Measurements from ENCODE around the gene ENOSF1. TPM values are rescaled to one million over a fixed set of nuclear protein-coding genes. Genes with fewer than 3 reads are reported as not detected.

Gene ENOSF1
- total RNA-seq, 1 donor from 2014 or later, result 16.7 TPM

DNA sequence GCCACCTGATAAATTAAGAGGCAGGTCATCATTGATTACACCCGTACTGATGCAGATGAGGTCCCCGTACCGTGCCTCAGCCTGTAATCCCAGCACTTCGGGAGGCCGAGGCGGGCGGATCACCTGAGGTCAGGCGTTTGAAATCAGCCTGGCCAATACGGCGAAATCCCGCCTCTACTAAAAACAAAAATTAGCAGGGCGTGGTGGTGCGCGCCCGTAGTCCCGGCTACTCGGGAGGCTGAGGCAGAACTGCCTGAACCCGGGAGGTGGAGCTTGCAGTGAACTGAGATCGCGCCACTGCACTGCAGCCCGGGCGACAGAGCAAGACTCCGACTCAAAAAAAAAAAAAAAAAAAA lies 683 bp upstream of the ENOSF1 start:
- H3K27ac Mint-ChIP-seq (ENCODE audit: unreplicated experiment), result no peak overlapping the region
- TF ChIP-seq CTCF (IDR thresholded peaks at IDR 0.05), result no peak
- peaks cover 6% of the 10 kb centered on the region for H3K9me3 Mint-ChIP-seq (ENCODE audit: low read depth)
- peaks cover 25% of the 10 kb centered on the region for H3K4me1 Mint-ChIP-seq (ENCODE audit: low read depth)
- H3K27me3 Mint-ChIP-seq (ENCODE audit: low read depth), result no peaks in the 10 kb centered on the region
- DNase-seq (ENCODE audit: low spot score), result no peak
- peaks cover 3% of the 10 kb centered on the region for H3K36me3 Mint-ChIP-seq (ENCODE audit: low read depth)
- peak overlapping the region; percentile 62 for H3K4me3 Mint-ChIP-seq (ENCODE audit: unreplicated experiment)

DNA sequence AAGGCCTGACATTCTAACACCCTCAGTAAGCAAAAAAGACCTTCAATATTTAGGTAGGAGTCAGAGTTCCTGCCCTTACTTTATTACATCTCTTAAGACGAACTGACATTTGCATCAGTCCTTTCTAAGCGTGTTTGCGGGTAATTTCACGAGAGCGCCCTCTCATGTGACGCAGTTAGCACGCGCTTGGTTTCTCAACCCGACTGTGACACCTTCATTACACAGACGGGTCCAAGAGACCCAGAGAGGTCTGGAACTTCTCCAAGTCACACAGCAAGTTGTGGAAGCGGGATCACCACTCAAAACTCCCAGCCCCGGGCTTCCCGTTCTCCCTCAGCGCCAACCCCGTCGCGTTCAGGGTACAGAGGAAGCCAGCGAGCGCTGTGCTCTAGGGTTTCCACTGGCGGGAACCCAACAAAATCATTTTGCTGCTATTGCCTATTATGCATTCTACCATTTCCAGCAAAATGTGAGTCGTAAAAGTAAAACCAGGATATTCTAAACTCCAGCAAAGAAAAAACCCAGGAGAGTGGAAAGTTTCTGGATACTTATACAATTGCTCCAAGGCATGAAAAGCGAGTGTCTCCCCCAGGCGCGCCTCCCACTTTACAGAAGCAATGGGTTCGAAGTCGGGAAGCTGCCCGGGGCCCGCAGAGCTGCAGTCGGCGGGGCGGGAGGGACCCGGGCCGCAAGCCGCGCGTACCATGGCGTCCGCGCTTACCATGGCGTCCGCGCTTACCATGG lies 601 bp downstream of the ENOSF1 start:
- no peaks in the 10 kb centered on the region for H3K27me3 Mint-ChIP-seq (ENCODE audit: low read depth)
- peak; percentile 47 for TF ChIP-seq CTCF (IDR thresholded peaks at IDR 0.05)
- no peak for DNase-seq (ENCODE audit: low spot score)
- peak overlapping the region; percentile 84 for H3K27ac Mint-ChIP-seq (ENCODE audit: unreplicated experiment)
- peaks cover 25% of the 10 kb centered on the region for H3K4me1 Mint-ChIP-seq (ENCODE audit: low read depth)
- H3K9me3 Mint-ChIP-seq (ENCODE audit: low read depth), result peaks cover 6% of the 10 kb centered on the region
- peak overlapping the region; percentile 71 for H3K4me3 Mint-ChIP-seq (ENCODE audit: unreplicated experiment)
- peaks cover 3% of the 10 kb centered on the region for H3K36me3 Mint-ChIP-seq (ENCODE audit: low read depth)

GRCh38 chr18:711310-711656 lies 1.1 kb downstream of the ENOSF1 start:
- H3K4me1 Mint-ChIP-seq (ENCODE audit: low read depth), result peaks cover 25% of the 10 kb centered on the region
- no peak for DNase-seq (ENCODE audit: low spot score)
- no peak for TF ChIP-seq CTCF (IDR thresholded peaks at IDR 0.05)
- H3K36me3 Mint-ChIP-seq (ENCODE audit: low read depth), result peaks cover 5% of the 10 kb centered on the region
- peak overlapping the region; percentile 84 for H3K27ac Mint-ChIP-seq (ENCODE audit: unreplicated experiment)
- H3K27me3 Mint-ChIP-seq (ENCODE audit: low read depth), result no peaks in the 10 kb centered on the region
- H3K9me3 Mint-ChIP-seq (ENCODE audit: low read depth), result peaks cover 6% of the 10 kb centered on the region
- peak overlapping the region; percentile 71 for H3K4me3 Mint-ChIP-seq (ENCODE audit: unreplicated experiment)

GRCh38 chr18:710418-711300 lies 1.8 kb downstream of the ENOSF1 start:
- peaks cover 6% of the 10 kb centered on the region for H3K9me3 Mint-ChIP-seq (ENCODE audit: low read depth)
- no peaks in the 10 kb centered on the region for H3K27me3 Mint-ChIP-seq (ENCODE audit: low read depth)
- peaks cover 6% of the 10 kb centered on the region for H3K36me3 Mint-ChIP-seq (ENCODE audit: low read depth)
- DNase-seq (ENCODE audit: low spot score), result no peak
- no peak for TF ChIP-seq CTCF (IDR thresholded peaks at IDR 0.05)
- H3K4me1 Mint-ChIP-seq (ENCODE audit: low read depth), result peaks cover 21% of the 10 kb centered on the region
- H3K4me3 Mint-ChIP-seq (ENCODE audit: unreplicated experiment), result peak overlapping the region; percentile 71
- peak overlapping the region; percentile 84 for H3K27ac Mint-ChIP-seq (ENCODE audit: unreplicated experiment)

GRCh38 chr18:709771-710170 lies 2.7 kb downstream of the ENOSF1 start:
- Mint-ChIP-seq H3K36me3 (ENCODE audit: low read depth) (peaks cover 6% of the 10 kb centered on the region), H3K27ac (ENCODE audit: unreplicated experiment) (no peak overlapping the region), H3K4me1 (ENCODE audit: low read depth) (peaks cover 12% of the 10 kb centered on the region), H3K27me3 (ENCODE audit: low read depth) (no peaks in the 10 kb centered on the region), H3K4me3 (ENCODE audit: unreplicated experiment) (no peak overlapping the region), H3K9me3 (ENCODE audit: low read depth) (peaks cover 6% of the 10 kb centered on the region)
- DNase-seq (ENCODE audit: low spot score), result no peak
- TF ChIP-seq CTCF (IDR thresholded peaks at IDR 0.05), result no peak
